ENCODE data around the gene IMMP2L.
A peak's percentile ranks its signal among the peaks of the same experiment; 100 is the strongest.

Gene IMMP2L

DNA sequence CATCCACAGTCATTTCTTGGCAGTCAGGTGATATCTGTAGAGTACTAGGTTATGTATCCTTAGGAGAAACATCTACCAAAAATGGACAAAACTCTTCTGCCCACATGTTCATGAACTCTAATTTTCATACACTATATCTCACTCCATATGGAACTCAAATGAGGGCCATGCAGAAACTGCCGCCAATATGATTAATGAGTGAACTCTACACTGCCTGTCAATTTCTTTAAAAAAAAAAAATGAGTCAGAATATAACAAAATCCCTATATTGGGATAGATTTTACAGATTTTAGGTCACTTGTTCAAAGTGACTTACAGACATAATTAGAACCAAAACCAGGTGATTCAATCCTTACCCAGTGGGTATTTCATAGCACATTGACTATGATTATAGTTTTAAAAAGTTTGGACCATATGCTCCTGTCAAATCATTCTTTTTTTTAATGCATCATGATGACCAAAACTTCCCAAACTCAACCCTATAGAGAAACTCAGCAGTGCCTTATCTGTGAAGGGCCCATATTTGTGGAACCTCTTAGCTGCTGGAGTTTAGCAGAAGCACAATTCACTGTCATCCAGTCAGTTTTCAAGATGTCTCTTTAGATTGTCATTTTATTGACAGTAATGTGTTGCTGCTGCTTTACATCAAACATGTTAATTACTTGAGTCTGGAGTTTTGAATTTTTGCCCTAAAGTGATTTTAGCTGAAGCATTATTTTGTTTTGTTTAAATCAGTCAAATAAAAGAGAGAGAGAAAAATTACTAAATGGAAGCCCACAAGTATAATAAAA lies 460.2 kb downstream of the IMMP2L start:
- DNase-seq (ENCODE audit: low read depth): no peak

DNA sequence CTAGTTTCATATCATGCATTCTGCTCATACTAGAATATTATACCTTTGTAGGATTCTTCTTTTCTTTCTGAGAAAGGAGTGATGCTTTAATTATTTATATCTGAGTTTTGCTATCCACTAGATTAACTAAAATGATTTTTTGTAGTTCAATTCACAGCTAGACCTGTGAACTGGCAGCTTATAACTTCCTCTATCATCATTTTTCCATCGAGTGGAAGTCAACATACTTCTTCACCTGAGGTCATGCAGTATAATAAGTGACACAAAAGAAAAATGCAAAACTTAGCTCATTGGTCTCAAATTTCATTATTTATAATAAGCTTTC lies 463.4 kb downstream of the IMMP2L start:
- DNase-seq (ENCODE audit: low read depth): no peak

DNA sequence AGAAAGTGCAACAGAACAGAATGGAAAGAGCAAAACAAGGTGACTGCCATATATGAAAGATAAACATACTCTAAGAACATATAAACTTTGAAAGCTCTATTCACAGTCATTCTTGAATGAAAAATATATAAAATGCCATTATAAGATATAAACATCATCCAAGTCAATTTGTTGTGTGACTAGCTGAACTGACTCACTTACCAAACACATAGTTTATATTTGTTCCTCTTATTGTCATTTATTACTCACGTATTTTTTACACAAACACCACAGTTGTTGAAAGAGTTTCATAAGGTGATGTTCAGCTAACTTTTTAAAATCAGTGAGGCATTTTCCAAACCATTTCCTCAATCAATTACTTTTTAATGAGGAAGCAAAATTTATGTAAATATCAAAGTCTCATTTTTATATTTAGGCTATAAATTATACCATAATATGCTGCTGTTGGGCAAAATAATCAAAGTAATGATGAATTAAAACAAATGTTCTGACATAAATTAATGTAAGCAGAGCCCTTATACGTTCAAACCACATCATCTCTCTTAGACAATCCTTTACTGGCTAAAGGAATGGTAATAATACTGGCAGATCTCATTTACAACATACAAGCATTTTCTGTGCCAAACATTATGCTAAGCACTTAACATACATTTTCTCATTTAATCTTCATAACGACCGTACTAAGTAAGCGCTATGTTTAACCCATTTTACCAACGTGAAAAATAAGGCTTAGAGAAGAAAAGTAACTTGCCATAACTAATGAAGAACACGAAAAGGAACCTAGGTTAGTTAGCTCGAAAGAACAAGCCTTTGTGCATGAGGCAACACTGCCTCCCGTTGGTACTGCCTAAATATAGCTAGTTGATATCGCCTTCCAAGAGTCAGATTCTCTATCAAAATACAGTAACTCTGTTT lies 464.0 kb downstream of the IMMP2L start:
- peak; percentile 61 for DNase-seq (ENCODE audit: low read depth)

DNA sequence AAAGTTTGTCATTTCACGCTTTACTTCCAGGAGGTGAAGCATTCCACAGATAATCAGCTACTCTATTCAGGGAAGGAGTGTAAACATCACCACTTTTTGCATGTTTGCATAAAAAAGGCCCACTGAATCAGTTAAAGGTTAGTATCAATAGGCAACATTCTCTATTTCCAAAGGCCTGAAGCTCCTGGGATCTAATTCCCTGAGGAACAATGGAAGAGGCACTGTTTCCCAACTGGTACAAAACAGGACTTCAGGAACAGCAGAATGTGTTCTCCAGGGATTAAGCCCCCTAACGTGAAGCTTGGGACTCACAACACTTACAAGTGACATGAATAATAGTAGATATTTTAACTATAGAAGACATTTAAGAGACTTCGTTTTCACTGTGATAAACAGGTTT lies 465.3 kb downstream of the IMMP2L start:
- no peak for DNase-seq (ENCODE audit: low read depth)

DNA sequence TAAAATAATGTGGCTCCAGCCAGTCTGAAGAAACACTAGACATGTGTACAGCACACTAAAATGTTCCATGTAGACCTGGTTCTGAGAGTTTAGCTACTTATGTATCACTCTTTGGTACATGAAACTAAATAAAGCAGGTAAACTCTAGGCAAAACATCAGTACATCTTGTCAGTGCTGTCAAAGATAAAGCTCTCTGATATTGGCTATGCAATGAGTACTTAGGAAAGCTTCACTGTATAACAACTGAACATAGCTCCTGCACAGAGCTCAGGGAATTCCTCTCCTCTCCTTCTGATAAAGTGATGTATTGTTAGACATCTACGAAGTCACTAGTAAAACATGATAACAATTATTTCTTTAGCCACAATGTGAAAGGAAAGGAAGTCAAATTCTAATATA lies 467.9 kb downstream of the IMMP2L start:
- no peak for DNase-seq (ENCODE audit: low read depth)

DNA sequence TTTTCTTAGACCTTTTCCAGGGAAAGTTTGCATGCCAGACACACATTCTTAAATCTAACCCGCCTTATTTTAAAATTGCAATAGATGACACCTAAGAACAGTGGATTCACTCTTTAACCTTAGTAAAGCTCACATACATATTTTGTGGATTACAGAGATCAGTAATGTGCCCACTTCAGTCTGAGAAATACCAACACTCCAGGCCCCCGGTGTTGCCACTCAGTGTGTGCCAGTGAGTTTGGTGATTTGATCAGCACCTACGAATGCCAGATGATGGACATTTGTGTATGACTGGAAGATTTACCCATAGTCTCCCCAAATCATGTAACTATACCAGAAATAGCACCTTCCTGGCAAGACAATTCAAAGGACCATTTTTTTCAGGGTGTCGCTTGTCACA lies 468.8 kb downstream of the IMMP2L start:
- DNase-seq (ENCODE audit: low read depth): no peak

DNA sequence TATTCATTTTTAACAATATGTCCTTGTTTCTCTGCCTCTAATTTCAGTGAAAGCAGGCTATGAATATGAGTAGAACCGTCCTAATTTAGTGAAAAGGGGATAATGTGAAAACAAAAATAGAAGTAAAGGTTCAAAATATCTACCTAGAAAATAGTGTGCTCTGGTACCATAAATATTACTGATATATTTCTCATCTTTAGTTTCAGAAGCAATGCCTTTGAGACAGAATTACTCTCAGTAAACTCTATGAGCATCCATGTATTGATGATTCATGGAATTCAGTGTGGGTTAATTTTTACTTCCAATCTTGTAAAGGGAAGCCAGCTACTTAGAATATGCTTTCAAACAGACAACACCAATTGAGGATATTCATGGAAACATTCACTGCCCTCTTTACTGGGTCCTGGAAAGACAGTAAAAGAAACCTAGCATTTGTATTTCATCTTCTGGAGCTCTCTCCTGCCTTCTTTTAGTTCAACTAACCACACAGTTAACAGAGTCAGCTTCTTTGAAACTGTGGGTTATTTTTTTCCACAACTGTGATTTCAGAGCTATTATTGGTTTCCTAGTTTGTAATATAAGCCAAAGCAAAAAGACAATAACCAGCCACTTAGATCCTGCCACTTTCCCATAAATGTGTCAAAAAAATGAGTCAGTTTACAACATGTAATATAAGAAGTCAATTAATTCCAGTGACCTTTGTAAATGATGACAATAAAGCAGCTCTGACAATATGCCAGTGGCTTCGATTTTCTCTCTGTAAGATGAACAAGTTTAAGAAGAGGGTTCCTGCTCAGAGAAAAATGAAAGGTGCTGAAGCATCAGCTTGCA lies 469.7 kb downstream of the IMMP2L start:
- peak; percentile 25 for DNase-seq (ENCODE audit: low read depth)

DNA sequence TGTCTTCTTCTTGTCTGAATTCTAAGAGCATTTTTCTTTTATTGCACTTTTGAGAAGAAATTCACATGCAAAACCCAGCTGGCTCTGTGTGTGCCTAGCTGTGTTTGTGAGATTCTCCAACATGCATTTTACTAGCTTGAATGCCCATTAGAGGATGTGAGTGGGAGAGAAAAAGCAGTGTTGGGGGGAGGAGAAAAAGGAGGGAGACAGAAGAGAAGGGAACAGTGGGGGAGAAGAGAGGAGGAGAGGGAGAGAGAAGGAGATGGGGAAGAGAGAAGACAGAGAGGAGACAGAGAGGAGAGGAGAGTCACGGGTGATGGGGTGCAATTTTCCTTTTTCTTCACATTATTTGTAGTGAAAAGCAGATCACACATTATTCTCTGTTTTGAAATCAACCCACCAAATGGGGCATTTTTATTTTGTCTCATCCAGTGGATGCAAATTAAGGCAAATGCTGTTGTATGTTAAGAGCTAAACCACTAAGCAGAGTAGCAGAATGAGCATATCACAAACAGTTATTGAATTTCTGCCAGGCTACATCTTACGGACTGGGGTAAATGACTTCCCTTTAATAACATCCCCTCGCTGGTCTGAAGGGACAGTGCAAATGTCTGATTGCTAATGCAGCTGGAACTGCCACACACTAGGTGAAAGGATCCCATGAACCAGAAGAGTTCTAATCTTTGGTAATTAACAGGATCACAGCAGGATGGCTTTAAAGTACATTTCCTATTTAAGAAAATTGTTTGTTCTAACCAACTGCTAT lies 470.5 kb downstream of the IMMP2L start:
- DNase-seq (ENCODE audit: low read depth): no peak

DNA sequence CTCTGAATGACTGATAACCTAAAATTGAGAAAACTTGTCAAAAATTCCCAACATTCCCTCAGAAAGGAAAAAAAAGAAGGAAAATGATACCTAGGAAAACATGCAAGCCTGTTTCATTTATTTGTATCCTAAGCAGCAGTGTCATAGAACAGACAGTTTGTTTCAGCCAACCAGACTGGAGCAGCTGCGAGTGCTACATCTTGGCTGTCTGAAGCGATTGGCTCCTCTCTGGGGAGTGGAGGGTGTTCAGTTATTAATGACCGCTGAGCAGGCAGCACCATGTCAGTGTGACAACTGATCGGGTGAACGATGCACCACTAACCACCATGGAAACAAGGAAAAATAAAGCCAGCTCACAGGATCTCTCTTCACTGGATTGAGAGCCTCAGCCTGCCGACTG lies 471.4 kb downstream of the IMMP2L start, which contains the start of gene LRRN3:
TSS of gene LRRN3 (plus strand) at position 282 of the 400 bp plus-strand sequence. CDS start 31,646 bp downstream, outside the sequence.
- DNase-seq (ENCODE audit: low read depth): peak; percentile 75

DNA sequence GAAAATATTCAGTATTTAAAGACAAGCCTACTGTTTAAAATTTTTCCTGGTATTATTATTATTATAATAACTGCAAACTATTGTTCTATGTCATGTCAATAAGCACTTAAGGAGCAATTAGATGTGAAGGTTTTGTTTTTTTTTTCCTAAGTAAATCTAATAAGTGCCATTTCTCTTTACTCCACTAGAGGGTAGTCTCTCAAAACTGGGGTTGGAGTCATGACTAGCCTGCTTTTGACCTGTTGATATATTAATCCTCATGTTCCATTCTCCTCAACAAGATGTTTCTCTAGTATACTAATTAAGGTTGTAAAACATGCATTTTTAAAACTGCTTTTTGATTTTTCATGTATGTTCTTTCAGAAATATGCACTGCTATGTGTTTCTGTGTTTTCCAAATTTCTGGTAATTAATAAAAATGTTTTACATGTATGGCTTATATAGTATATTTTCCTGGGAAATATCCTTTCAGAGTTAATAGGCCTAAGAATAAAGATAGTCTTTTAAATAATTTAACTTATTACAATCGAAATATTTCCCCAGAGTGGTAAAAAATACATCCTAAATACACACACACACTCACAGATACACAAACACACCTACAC lies 472.4 kb downstream of the IMMP2L start:
- DNase-seq (ENCODE audit: low read depth): peak; percentile 59

DNA sequence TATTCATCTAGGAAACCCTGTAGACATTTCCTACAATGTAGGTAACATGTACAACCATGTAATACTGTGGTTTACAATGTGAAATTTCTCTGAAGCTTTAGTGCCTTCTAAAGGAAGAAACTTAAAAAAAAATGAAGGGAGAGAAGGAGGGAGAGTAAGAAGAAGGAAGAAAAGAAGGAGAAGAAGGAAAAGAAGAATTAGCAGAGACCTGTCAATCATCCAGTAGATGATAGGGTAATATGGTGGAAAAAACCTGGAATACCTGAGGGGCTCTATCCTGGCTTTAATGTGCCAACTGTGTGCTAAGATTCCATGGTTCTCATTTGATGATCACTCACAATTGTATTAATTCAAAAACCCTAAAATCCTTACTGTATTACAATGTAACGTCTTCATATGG lies 474.0 kb downstream of the IMMP2L start:
- DNase-seq (ENCODE audit: low read depth): no peak

DNA sequence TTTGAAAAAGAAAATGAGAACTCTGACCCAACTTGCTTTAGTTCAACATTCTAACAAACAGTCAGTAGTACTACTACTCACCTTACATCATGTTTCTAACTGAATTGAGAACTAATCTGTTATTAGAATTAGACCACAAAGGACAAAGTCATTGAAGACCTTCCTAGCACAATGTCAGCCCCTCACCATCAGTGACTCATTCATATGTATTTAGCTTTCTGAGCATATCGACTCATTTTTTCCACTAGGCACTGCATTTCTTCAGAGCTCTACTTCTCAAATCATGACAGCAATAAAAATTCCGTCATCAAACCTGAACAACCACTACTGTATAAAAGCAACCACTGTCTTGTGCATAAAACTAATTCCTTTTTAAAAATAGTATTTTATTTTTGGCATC lies 475.8 kb downstream of the IMMP2L start:
- DNase-seq (ENCODE audit: low read depth): peak; percentile 35

DNA sequence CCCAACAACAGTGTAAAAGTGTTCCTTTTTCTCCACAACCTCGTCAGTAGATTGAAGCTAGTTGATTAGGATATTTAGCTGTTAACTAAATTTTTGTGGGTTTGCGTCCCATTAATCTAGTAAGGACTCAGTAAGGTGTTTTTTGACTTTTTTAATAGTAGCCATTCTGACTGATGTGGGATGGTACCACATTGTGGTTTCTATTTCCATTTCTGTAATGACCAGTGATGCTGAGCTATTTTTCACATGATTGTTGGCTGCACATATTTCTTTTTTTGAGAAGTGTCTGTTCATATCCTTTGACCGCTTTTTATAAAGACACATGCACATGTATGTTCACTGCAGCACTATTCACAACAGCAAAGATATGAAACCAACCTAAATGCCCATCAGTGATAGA lies 476.9 kb downstream of the IMMP2L start:
- no peak for DNase-seq (ENCODE audit: low read depth)

DNA sequence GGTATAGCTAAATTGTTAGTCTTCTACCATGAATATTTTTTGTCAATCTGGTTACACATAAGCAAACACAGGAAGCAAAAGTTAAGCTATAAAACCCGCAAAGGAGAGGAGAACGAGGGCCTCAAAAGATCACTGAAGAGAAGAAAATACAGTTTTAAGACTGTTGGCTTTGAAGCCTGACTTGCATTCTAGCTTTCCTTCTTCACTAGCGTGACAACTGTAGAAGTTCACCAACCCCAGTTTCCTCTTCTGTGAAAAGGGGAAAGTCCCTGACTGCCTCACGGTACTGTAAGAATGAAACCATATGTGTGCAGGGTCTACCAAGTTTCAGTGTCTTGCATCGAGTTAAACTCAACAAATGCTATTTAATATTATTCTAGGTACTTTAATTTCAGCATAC lies 478.9 kb downstream of the IMMP2L start:
- DNase-seq (ENCODE audit: low read depth): peak; percentile 83

DNA sequence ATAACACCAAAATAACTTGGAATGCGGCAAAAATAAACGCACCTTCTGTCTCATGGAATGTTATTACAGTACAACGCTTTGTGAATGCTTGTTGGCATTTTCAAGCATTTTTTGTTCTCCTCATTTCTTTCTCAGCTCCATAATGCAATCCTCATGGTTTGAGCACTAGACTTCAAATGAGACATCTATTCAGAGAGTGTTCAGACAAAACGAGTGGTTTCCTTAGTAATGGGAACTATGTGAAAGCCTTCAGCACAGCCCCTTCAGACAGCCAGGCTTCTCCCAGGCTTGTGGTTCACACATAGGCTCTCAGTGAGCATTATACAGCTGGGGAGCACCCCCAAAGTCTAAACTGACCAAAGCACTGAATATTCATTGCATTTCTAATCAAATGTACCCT lies 479.9 kb downstream of the IMMP2L start:
- DNase-seq (ENCODE audit: low read depth): peak; percentile 84

DNA sequence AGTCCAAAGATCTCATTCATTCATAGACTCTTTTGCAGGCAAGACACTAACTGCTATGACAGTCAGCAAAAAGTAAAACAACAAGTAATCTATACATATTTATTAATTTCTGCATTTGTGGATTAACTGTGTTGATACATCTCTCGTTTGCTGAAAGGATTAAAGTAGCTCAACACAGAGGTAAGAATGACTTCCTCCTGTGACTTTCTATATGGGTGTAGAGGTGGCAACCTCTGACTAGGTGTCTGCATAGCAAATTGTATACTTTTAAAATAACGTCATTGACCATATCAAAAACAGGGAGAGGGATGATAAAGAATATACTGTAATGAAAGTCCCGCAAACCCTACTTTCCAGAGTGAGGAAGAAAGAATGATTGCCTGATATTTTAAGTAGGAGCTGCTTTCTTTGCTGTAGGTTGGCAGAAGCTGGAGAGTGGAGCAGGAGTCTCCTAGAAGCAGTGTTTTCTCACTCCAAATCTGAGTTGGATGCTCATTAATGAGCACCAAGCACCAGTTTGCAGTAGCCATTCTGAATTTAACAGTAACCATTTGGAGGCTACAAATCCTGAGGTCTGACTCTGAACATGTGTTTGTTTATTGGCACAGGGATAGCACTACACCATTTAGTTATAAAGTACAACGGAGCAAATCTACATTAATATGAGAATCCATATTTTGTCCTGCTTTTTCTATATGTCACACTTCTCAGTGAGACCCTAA lies 480.6 kb downstream of the IMMP2L start:
- no peak for DNase-seq (ENCODE audit: low read depth)

DNA sequence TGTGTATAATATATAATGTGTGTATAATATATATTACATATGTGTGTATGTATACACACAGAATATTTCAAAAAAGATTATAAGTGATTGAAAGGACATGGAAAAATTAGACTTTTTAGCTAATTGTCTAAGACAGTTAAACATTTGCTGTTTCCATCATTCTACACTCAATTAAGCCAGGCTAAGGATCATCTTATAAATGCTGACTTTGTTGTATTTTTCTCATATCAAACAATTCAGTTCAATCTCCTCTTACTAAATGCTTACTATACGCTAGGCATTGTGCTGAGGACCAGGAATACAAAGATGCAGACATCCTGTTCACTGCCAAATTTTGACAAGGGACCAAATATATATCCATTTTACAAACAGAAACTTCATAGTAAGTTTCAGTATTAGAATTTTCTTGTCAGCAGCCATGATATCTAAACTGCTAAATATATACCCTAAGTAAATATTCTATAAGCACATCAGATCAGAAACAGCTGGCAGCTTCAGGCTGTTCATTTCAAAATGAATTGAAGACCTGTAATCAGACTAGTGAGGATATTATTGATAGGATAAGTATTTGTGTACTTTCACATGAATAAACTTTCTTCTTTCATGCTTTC lies 481.7 kb downstream of the IMMP2L start:
- DNase-seq (ENCODE audit: low read depth): no peak

DNA sequence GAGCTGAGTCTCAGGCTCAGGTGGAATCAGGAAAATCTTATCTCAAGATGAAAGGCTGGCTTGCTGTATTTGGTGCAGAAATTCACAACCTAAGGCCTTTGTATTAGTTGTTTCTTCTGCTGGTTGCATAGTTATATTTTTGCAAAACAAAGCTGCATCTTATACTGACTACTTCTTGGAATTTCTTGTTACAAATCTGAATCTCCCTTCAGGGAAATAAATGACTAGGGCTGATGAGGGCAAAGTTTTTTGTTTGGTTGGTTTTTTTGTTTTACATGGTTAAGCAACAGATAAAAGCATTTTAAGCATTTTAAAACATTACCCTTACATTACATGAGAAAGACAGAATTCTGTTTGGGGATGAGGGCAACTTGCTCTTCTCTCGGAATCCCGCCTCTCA lies 485.3 kb downstream of the IMMP2L start:
- DNase-seq (ENCODE audit: low read depth): no peak

DNA sequence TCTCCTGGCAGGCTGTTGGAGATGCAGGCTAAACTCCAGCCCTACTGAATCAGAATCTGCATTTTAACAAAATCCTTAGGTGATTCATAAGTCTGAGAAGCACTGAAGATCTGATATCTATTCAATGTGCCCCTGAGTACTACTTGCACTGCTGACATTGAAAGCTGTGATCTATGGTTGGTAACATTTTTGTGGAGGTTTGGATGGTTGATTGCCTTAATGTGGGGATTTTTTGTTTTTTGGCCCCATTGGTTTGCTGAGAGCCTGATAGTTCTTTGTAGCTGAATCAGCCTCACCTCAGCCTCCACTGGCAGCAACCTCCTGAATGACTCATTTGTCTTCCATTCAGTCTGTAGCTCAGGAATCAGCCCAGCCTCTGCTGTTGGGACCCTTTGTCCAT lies 486.1 kb downstream of the IMMP2L start:
- DNase-seq (ENCODE audit: low read depth): peak; percentile 67

DNA sequence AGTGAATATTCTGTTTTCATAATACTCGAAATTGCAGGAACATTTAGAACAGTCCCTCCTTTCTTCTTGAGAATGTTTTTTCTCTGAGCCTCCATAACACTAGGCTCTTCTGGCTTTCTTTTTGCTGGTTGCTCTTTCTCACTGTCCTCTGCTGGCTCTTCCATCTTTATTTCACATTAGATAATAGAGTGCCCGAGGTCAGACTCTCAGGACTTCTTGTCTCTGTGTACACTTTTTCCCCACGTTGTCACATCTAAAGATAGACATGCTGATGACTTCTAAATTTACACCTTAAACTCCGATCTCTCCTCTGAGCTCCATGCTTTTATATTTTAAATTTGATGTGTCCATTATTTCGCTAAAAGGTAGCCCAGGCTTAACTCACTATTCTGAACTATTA lies 486.8 kb downstream of the IMMP2L start:
- DNase-seq (ENCODE audit: low read depth): no peak

Data from EH (cell line).